ENCODE data around the gene DYNLT4. TPM values are rescaled to one million over a fixed set of nuclear protein-coding genes. Genes with fewer than 3 reads are reported as not detected.

DYNLT4 gene
- total and polyA plus RNA-seq, 2 donors, result 0.09 TPM

- WGBS, result 18% methylated on average over 16 of the region's 16 CpGs
- Histone ChIP-seq H3K27ac (ENCODE audit: low read depth in 1 of 2, low read length in 1 of 2) (peak overlapping the region; percentile 95 to 98), H3K27me3 (ENCODE audit: control insufficient read depth in 2 of 2, insufficient read depth in 1 of 2, low read length in 1 of 2) (no peaks in the 10 kb centered on the region), H3K9me3 (ENCODE audit: control insufficient read depth in 2 of 2, insufficient read depth in 1 of 2, low read length in 1 of 2) (peaks cover 0 to 12% of the 10 kb centered on the region in 2 donors), H3K4me1 (ENCODE audit: control insufficient read depth in 2 of 2, insufficient read depth in 2 of 2, low read length in 2 of 2) (peaks cover 47 to 70% of the 10 kb centered on the region in 2 donors), H3K36me3 (ENCODE audit: control insufficient read depth in 2 of 2, insufficient read depth in 2 of 2, low read length in 1 of 2) (peaks cover 36 to 41% of the 10 kb centered on the region in 2 donors), H3K4me3 (ENCODE audit: low read length in 2 of 2) (peak overlapping the region; percentile 8 to 14)
- peak; percentile 76 to 97 (median 87) for DNase-seq (ENCODE audit: low read depth in 6 of 9, low spot score in 9 of 9)
Measured at GRCh38 chr1:44807364-44808062, 362 bp upstream of the DYNLT4 start.

GRCh38 chr1:44806025-44806703, 987 bp downstream of the DYNLT4 start:
- H3K36me3 ChIP-seq (ENCODE audit: control insufficient read depth in 2 of 2, insufficient read depth in 2 of 2, low read length in 1 of 2), result peaks cover 36 to 43% of the 10 kb centered on the region in 2 donors
- peaks cover 43 to 70% of the 10 kb centered on the region in 2 donors for H3K4me1 ChIP-seq (ENCODE audit: control insufficient read depth in 2 of 2, insufficient read depth in 2 of 2, low read length in 2 of 2)
- H3K27me3 ChIP-seq (ENCODE audit: control insufficient read depth in 2 of 2, insufficient read depth in 1 of 2, low read length in 1 of 2), result no peaks in the 10 kb centered on the region
- 99% methylated on average over 70 of the region's 70 CpGs for WGBS
- H3K4me3 ChIP-seq (ENCODE audit: low read length in 2 of 2), result no peak overlapping the region
- peak overlapping the region; percentile 95 to 98 for H3K27ac ChIP-seq (ENCODE audit: low read depth in 1 of 2, low read length in 1 of 2)
- H3K9me3 ChIP-seq (ENCODE audit: control insufficient read depth in 2 of 2, insufficient read depth in 1 of 2, low read length in 1 of 2), result peaks cover 0 to 12% of the 10 kb centered on the region in 2 donors
- no peak for DNase-seq (ENCODE audit: low read depth in 6 of 9, low spot score in 9 of 9)

GRCh38 chr1:44805311-44806024, 1.7 kb downstream of the DYNLT4 start:
- Histone ChIP-seq H3K4me1 (ENCODE audit: control insufficient read depth in 2 of 2, insufficient read depth in 2 of 2, low read length in 2 of 2) (peaks cover 40 to 70% of the 10 kb centered on the region in 2 donors), H3K9me3 (ENCODE audit: control insufficient read depth in 2 of 2, insufficient read depth in 1 of 2, low read length in 1 of 2) (peaks cover 0 to 12% of the 10 kb centered on the region in 2 donors), H3K36me3 (ENCODE audit: control insufficient read depth in 2 of 2, insufficient read depth in 2 of 2, low read length in 1 of 2) (peaks cover 36 to 43% of the 10 kb centered on the region in 2 donors), H3K27me3 (ENCODE audit: control insufficient read depth in 2 of 2, insufficient read depth in 1 of 2, low read length in 1 of 2) (no peaks in the 10 kb centered on the region), H3K4me3 (ENCODE audit: low read length in 2 of 2) (no peak overlapping the region), H3K27ac (ENCODE audit: low read depth in 1 of 2, low read length in 1 of 2) (no peak overlapping the region)
- no peak for DNase-seq (ENCODE audit: low read depth in 6 of 9, low spot score in 9 of 9)
- 98% methylated on average over 20 of the region's 20 CpGs for WGBS

GRCh38 chr1:44803312-44804095, 3.6 kb downstream of the DYNLT4 start:
- peaks cover 0 to 7% of the 10 kb centered on the region in 2 donors for H3K9me3 ChIP-seq (ENCODE audit: control insufficient read depth in 2 of 2, insufficient read depth in 1 of 2, low read length in 1 of 2)
- no peak for DNase-seq (ENCODE audit: low read depth in 6 of 9, low spot score in 9 of 9)
- H3K4me3 ChIP-seq (ENCODE audit: low read length in 2 of 2), result no peak overlapping the region
- peaks cover 36 to 43% of the 10 kb centered on the region in 2 donors for H3K36me3 ChIP-seq (ENCODE audit: control insufficient read depth in 2 of 2, insufficient read depth in 2 of 2, low read length in 1 of 2)
- H3K27me3 ChIP-seq (ENCODE audit: control insufficient read depth in 2 of 2, insufficient read depth in 1 of 2, low read length in 1 of 2), result no peaks in the 10 kb centered on the region
- peaks cover 21 to 61% of the 10 kb centered on the region in 2 donors for H3K4me1 ChIP-seq (ENCODE audit: control insufficient read depth in 2 of 2, insufficient read depth in 2 of 2, low read length in 2 of 2)
- H3K27ac ChIP-seq (ENCODE audit: low read depth in 1 of 2, low read length in 1 of 2), result no peak overlapping the region
- 97% methylated on average over 13 of the region's 13 CpGs for WGBS

- H3K4me3 ChIP-seq (ENCODE audit: low read length in 2 of 2), result no peak overlapping the region
- H3K36me3 ChIP-seq (ENCODE audit: control insufficient read depth in 2 of 2, insufficient read depth in 2 of 2, low read length in 1 of 2), result peaks cover 36 to 43% of the 10 kb centered on the region in 2 donors
- peaks cover 15 to 56% of the 10 kb centered on the region in 2 donors for H3K4me1 ChIP-seq (ENCODE audit: control insufficient read depth in 2 of 2, insufficient read depth in 2 of 2, low read length in 2 of 2)
Measured at GRCh38 chr1:44803062-44803311, 4.2 kb downstream of the DYNLT4 start.

GRCh38 chr1:44802306-44803061, 4.7 kb downstream of the DYNLT4 start:
- no peaks in the 10 kb centered on the region for H3K27me3 ChIP-seq (ENCODE audit: control insufficient read depth in 2 of 2, insufficient read depth in 1 of 2, low read length in 1 of 2)
- DNase-seq (ENCODE audit: low read depth in 6 of 9, low spot score in 9 of 9), result no peak
- H3K4me1 ChIP-seq (ENCODE audit: control insufficient read depth in 2 of 2, insufficient read depth in 2 of 2, low read length in 2 of 2), result peaks cover 10 to 50% of the 10 kb centered on the region in 2 donors
- peak overlapping the region; percentile 24 to 37 for H3K4me3 ChIP-seq (ENCODE audit: low read length in 2 of 2)
- no peaks in the 10 kb centered on the region for H3K9me3 ChIP-seq (ENCODE audit: control insufficient read depth in 2 of 2, insufficient read depth in 1 of 2, low read length in 1 of 2)
- no peak overlapping the region for H3K27ac ChIP-seq (ENCODE audit: low read depth in 1 of 2, low read length in 1 of 2)
- WGBS, result 96% methylated on average over 13 of the region's 13 CpGs
- H3K36me3 ChIP-seq (ENCODE audit: control insufficient read depth in 2 of 2, insufficient read depth in 2 of 2, low read length in 1 of 2), result peaks cover 36 to 43% of the 10 kb centered on the region in 2 donors

More at GRCh38 chr1:44803062-44803311, 4.2 kb downstream of the DYNLT4 start:
- Histone ChIP-seq H3K27ac (ENCODE audit: low read depth in 1 of 2, low read length in 1 of 2) (no peak overlapping the region), H3K9me3 (ENCODE audit: control insufficient read depth in 2 of 2, insufficient read depth in 1 of 2, low read length in 1 of 2) (peaks cover 0 to 4% of the 10 kb centered on the region in 2 donors), H3K27me3 (ENCODE audit: control insufficient read depth in 2 of 2, insufficient read depth in 1 of 2, low read length in 1 of 2) (no peaks in the 10 kb centered on the region)
- 98% methylated on average over 9 of the region's 9 CpGs for WGBS
- no peak for DNase-seq (ENCODE audit: low read depth in 6 of 9, low spot score in 9 of 9)

- no peak for DNase-seq (ENCODE audit: low read depth in 6 of 9, low spot score in 9 of 9)
- peaks cover 3 to 43% of the 10 kb centered on the region in 2 donors for H3K4me1 ChIP-seq (ENCODE audit: control insufficient read depth in 2 of 2, insufficient read depth in 2 of 2, low read length in 2 of 2)
- peak overlapping the region; percentile 24 to 37 for H3K4me3 ChIP-seq (ENCODE audit: low read length in 2 of 2)
- H3K27me3 ChIP-seq (ENCODE audit: control insufficient read depth in 2 of 2, insufficient read depth in 1 of 2, low read length in 1 of 2), result no peaks in the 10 kb centered on the region
- H3K9me3 ChIP-seq (ENCODE audit: control insufficient read depth in 2 of 2, insufficient read depth in 1 of 2, low read length in 1 of 2), result no peaks in the 10 kb centered on the region
- H3K36me3 ChIP-seq (ENCODE audit: control insufficient read depth in 2 of 2, insufficient read depth in 2 of 2, low read length in 1 of 2), result peaks cover 36% of the 10 kb centered on the region in 2 donors
- 87% methylated on average over 13 of the region's 13 CpGs for WGBS
- H3K27ac ChIP-seq (ENCODE audit: low read depth in 1 of 2, low read length in 1 of 2), result peak overlapping the region; percentile 21 to 26
Measured at GRCh38 chr1:44801491-44802305, 5.5 kb downstream of the DYNLT4 start.
